Esophagus mucosa (tissue), 1 donor: ENCODE measurements around the gene MTG2. TPM values are rescaled to one million over a fixed set of nuclear protein-coding genes. Genes with fewer than 3 reads are reported as not detected.

Source experiments
- total RNA-seq: library from RNA; stranded (reverse); gene quantifications from one replicate; pipeline ENCODE4 v1.2.4, GENCODE V29; 2023
- donor health status: DM: yes; HTN: yes; CAD: no.

Gene MTG2
- total RNA-seq, 1 donor from 2014 or later: 20.2 TPM

Other genes starting within 250 kb of the MTG2 start
- 7.7 TPM for gene TAF4, start 117.1 kb upstream of the MTG2 start, total RNA-seq
- 28.7 TPM for gene LSM14B, start 60.6 kb upstream of the MTG2 start, total RNA-seq
- 177 TPM for gene PSMA7, start 39.6 kb upstream of the MTG2 start, total RNA-seq
- gene SS18L1, start 39.3 kb upstream of the MTG2 start, total RNA-seq: 6.9 TPM
- not detected for gene HRH3, start 37.2 kb downstream of the MTG2 start, total RNA-seq
- gene OSBPL2, start 55.5 kb downstream of the MTG2 start, total RNA-seq: 58.5 TPM
- gene ADRM1, start 120.0 kb downstream of the MTG2 start, total RNA-seq: 76.1 TPM
- gene LAMA5, start 184.3 kb downstream of the MTG2 start, total RNA-seq: 83.4 TPM
- 1,745 TPM for gene RPS21, start 204.1 kb downstream of the MTG2 start, total RNA-seq
- gene CABLES2, start 224.3 kb downstream of the MTG2 start, total RNA-seq: 2.4 TPM
- gene RBBP8NL, start 244.5 kb downstream of the MTG2 start, total RNA-seq: 5.1 TPM